DMS53 treated with DMSO at 0.1 percent for 48 hours (cell line): ENCODE data around the gene DAB1.

Experiments
- DNase-seq: peaks from one replicate; lab custom pipeline; 2025; ENCODE audit not compliant: unreplicated experiment; lab: John Stamatoyannopoulos, UW

The DAB1 gene

GRCh38 chr1:57321776-57322175 is 102.1 kb downstream of the DAB1 start:
- no peak for DNase-seq

GRCh38 chr1:57319791-57320190 is 104.1 kb downstream of the DAB1 start:
- no peak for DNase-seq

- no peak for DNase-seq
These were observed 104.7 kb downstream of the DAB1 start for GRCh38 chr1:57319165-57319564.

GRCh38 chr1:57316861-57317260 is 107.0 kb downstream of the DAB1 start:
- no peak for DNase-seq

- DNase-seq: no peak
These were observed 107.6 kb downstream of the DAB1 start for GRCh38 chr1:57316291-57316690.

GRCh38 chr1:57312869-57313268 is 111.0 kb downstream of the DAB1 start:
- no peak for DNase-seq

GRCh38 chr1:57311411-57311810 is 112.4 kb downstream of the DAB1 start:
- DNase-seq: no peak

GRCh38 chr1:57311006-57311405 is 112.9 kb downstream of the DAB1 start:
- no peak for DNase-seq

GRCh38 chr1:57309630-57310029 is 114.2 kb downstream of the DAB1 start:
- DNase-seq: no peak

- DNase-seq: no peak
These were observed 116.3 kb downstream of the DAB1 start for GRCh38 chr1:57307392-57308170.

- no peak for DNase-seq
These were observed 119.3 kb downstream of the DAB1 start for GRCh38 chr1:57304591-57304990.

GRCh38 chr1:57302812-57303596 is 120.9 kb downstream of the DAB1 start:
- no peak for DNase-seq

- DNase-seq: no peak
These were observed 123.7 kb downstream of the DAB1 start for GRCh38 chr1:57300186-57300585.

GRCh38 chr1:57296726-57297250 is 127.1 kb downstream of the DAB1 start:
- DNase-seq: no peak

- DNase-seq: no peak
These were observed 128.5 kb downstream of the DAB1 start for GRCh38 chr1:57295326-57295725.

GRCh38 chr1:57294177-57294576 is 129.7 kb downstream of the DAB1 start:
- DNase-seq: no peak

GRCh38 chr1:57293214-57293613 is 130.6 kb downstream of the DAB1 start:
- DNase-seq: no peak

GRCh38 chr1:57289781-57290180 is 134.1 kb downstream of the DAB1 start:
- DNase-seq: no peak

- DNase-seq: no peak
These were observed 137.9 kb downstream of the DAB1 start for GRCh38 chr1:57285992-57286391.

- DNase-seq: no peak
These were observed 141.4 kb downstream of the DAB1 start for GRCh38 chr1:57282411-57282810.

- DNase-seq: no peak
These were observed 142.5 kb downstream of the DAB1 start for GRCh38 chr1:57281324-57281723.
